IMR-90 (cell line): ENCODE results near the gene DISC1. TPM values are rescaled to one million over a fixed set of nuclear protein-coding genes. Genes with fewer than 3 reads are reported as not detected.

Experiments used
- ATAC-seq: fragments of 200-7000 bp; cut with Tn5 transposase; 2 replicates; pipeline ENCODE4 v1.9.1; 2020; ENCODE audit warnings: low read depth, mild to moderate bottlenecking, moderate library complexity
- BruUV-seq: library from RNA; stranded (reverse); fragments of 400-500 nt; replicated peaks from 2 replicates; lab custom pipeline; 2021; lab: Mats Ljungman, UMichigan
- CTCF ChIA-PET: fragments of 300-600 bp; formaldehyde crosslinking; extraction: SDS; loops from one replicate; lab custom pipeline; 2021; ENCODE audit warnings: antibody characterized with exemption; lab: Yijun Ruan, JAX
- POLR2A ChIA-PET: fragments of 300-600 bp; sonication (Branson Sonifier 250); formaldehyde crosslinking; loops from one replicate; lab custom pipeline; 2022; ENCODE audit warnings: antibody characterized with exemption; ENCODE audit not compliant: unreplicated experiment; lab: Charles Lee
- DNase-seq: peaks from one replicate; pipeline ENCODE4 v3.0.0; 2013
- H2AFZ ChIP-seq: replicated peaks from 2 replicates; pipeline ENCODE3; 2013; ENCODE audit warnings: low read length, mild to moderate bottlenecking; ENCODE audit not compliant: poor library complexity
- H2AK5ac ChIP-seq: 2 replicates; pipeline ENCODE4 v1.6.1; 2013; ENCODE audit warnings: low read depth, low read length, inconsistent platforms
- H2AK9ac ChIP-seq: replicated peaks from 2 replicates; pipeline ENCODE3; 2013; ENCODE audit warnings: mild to moderate bottlenecking, low read depth, low read length, moderate library complexity; ENCODE audit not compliant: poor library complexity
- H2BK120ac ChIP-seq: 2 replicates; pipeline ENCODE4 v1.6.1; 2013; ENCODE audit warnings: low read depth, low read length, inconsistent platforms
- H2BK15ac ChIP-seq: 3 replicates; pipeline ENCODE4 v1.6.1; 2013; ENCODE audit warnings: low read depth, low read length, inconsistent platforms
- H2BK20ac ChIP-seq: 2 replicates; pipeline ENCODE4 v1.6.1; 2013; ENCODE audit warnings: low read depth, mild to moderate bottlenecking, inconsistent platforms, low read length, moderate library complexity
- H2BK5ac ChIP-seq: 2 replicates; pipeline ENCODE4 v1.6.1; 2013; ENCODE audit warnings: mild to moderate bottlenecking, low read depth, low read length, inconsistent platforms; ENCODE audit not compliant: poor library complexity, severe bottlenecking
- H3K14ac ChIP-seq: replicated peaks from 2 replicates; pipeline ENCODE4 v1.6.1; 2013; ENCODE audit warnings: low read depth, low read length, inconsistent platforms
- H3K18ac ChIP-seq: 2 replicates; pipeline ENCODE4 v1.6.1; 2013; ENCODE audit warnings: low read depth, low read length, control low read depth
- H3K23ac ChIP-seq: 2 replicates; pipeline ENCODE4 v1.6.1; 2013; ENCODE audit warnings: low read depth, low read length, inconsistent platforms
- H3K27ac ChIP-seq: 2 replicates; pipeline ENCODE4 v1.5.1; 2013; ENCODE audit warnings: mild to moderate bottlenecking, control low read depth, low read length; ENCODE audit not compliant: insufficient read depth
- H3K27me3 ChIP-seq: 2 replicates; pipeline ENCODE4 v1.6.1; 2013; ENCODE audit warnings: low read length; ENCODE audit not compliant: control insufficient read depth, insufficient read depth
- H3K36me3 ChIP-seq: 2 replicates; pipeline ENCODE4 v1.6.1; 2013; ENCODE audit warnings: low read length, mixed read lengths; ENCODE audit not compliant: control insufficient read depth, insufficient read depth
- H3K4ac ChIP-seq: 2 replicates; pipeline ENCODE4 v1.6.1; 2013; ENCODE audit warnings: low read depth, low read length, inconsistent platforms
- H3K4me1 ChIP-seq: 2 replicates; pipeline ENCODE4 v1.6.1; 2013; ENCODE audit warnings: low read length, mixed read lengths; ENCODE audit not compliant: control insufficient read depth, insufficient read depth
- H3K4me2 ChIP-seq: 2 replicates; pipeline ENCODE4 v1.6.1; 2013; ENCODE audit warnings: low read depth, mild to moderate bottlenecking, control low read depth, low read length, moderate library complexity
- H3K4me3 ChIP-seq: 2 replicates; pipeline ENCODE4 v1.5.1; 2013; ENCODE audit warnings: low read depth, mild to moderate bottlenecking, control low read depth, low read length, moderate library complexity; ENCODE audit not compliant: insufficient read depth
- H3K56ac ChIP-seq: 2 replicates; pipeline ENCODE4 v1.6.1; 2013; ENCODE audit warnings: low read length, inconsistent platforms; ENCODE audit not compliant: insufficient read depth; ENCODE audit errors: extremely low read depth
- H3K79me1 ChIP-seq, 2 experiments: 2 replicates each; pipeline ENCODE4 v1.6.1; 2013; ENCODE audit warnings: low read length in 2 of 2, inconsistent platforms in 1 of 2, low read depth in 1 of 2
- H3K9ac ChIP-seq: 2 replicates; pipeline ENCODE4 v1.6.1; 2013; ENCODE audit warnings: low read depth, low read length, control low read depth
- H3K9me1 ChIP-seq: 2 replicates; pipeline ENCODE4 v1.6.1; 2013; ENCODE audit warnings: low read length, inconsistent platforms; ENCODE audit not compliant: insufficient read depth
- H3K9me3 ChIP-seq: 2 replicates; pipeline ENCODE4 v1.6.1; 2013; ENCODE audit warnings: low read length; ENCODE audit not compliant: control insufficient read depth, insufficient read depth
- H4K20me1 ChIP-seq: 2 replicates; pipeline ENCODE4 v1.6.1; 2013; ENCODE audit warnings: low read length, inconsistent platforms; ENCODE audit not compliant: insufficient read depth
- H4K5ac ChIP-seq: 2 replicates; pipeline ENCODE4 v1.6.1; 2013; ENCODE audit warnings: mild to moderate bottlenecking, low read depth, low read length, control low read depth
- H4K8ac ChIP-seq, 2 experiments: 2 replicates each; pipeline ENCODE4 v1.6.1; 2013; ENCODE audit warnings: low read depth in 2 of 2, low read length in 2 of 2, control low read depth in 1 of 2, inconsistent platforms in 1 of 2
- H4K91ac ChIP-seq: 2 replicates; pipeline ENCODE4 v1.6.1; 2013; ENCODE audit warnings: low read depth, low read length, inconsistent platforms; ENCODE audit not compliant: insufficient read depth
- BHLHE40 ChIP-seq: fragments of 150-350 bp; IDR thresholded peaks from 2 replicates; pipeline ENCODE4 v1.6.1; 2016; ENCODE audit warnings: mild to moderate bottlenecking, low read depth, low read length
- CEBPB ChIP-seq: IDR thresholded peaks from 2 replicates; pipeline ENCODE4 v1.6.1; 2012; ENCODE audit warnings: low read depth, low read length, improper control_type of control experiment
- ELK1 ChIP-seq: fragments of 150-350 bp; IDR thresholded peaks from 2 replicates; pipeline ENCODE4 v1.6.1; 2016; ENCODE audit warnings: low read depth, mild to moderate bottlenecking, low read length, moderate library complexity, borderline replicate concordance
- FOS ChIP-seq: fragments of 150-350 bp; IDR thresholded peaks from 2 replicates; pipeline ENCODE4 v1.6.1; 2016; ENCODE audit warnings: low read depth, low read length
- MAFK ChIP-seq: IDR thresholded peaks from 2 replicates; pipeline ENCODE4 v1.6.1; 2012; ENCODE audit warnings: low read depth, low read length, improper control_type of control experiment
- MAZ ChIP-seq: IDR thresholded peaks from 2 replicates; pipeline ENCODE4 v1.6.1; 2012; ENCODE audit warnings: low read depth, mild to moderate bottlenecking, low read length, improper control_type of control experiment, moderate library complexity, borderline replicate concordance
- MXI1 ChIP-seq: IDR thresholded peaks from 2 replicates; pipeline ENCODE4 v1.6.1; 2012; ENCODE audit warnings: low read depth, mild to moderate bottlenecking, low read length, moderate library complexity, borderline replicate concordance
- NFE2L2 ChIP-seq: fragments of 150-350 bp; IDR thresholded peaks from 2 replicates; pipeline ENCODE4 v1.6.1; 2016; ENCODE audit warnings: low read depth, mild to moderate bottlenecking, low read length
- POLR2A ChIP-seq: IDR thresholded peaks from 2 replicates; pipeline ENCODE4 v1.6.1; 2012; ENCODE audit warnings: mild to moderate bottlenecking, low read depth, low read length
- RAD21 ChIP-seq: IDR thresholded peaks from 2 replicates; pipeline ENCODE4 v1.6.1; 2012; ENCODE audit warnings: low read length, improper control_type of control experiment
- RCOR1 ChIP-seq: IDR thresholded peaks from 2 replicates; pipeline ENCODE4 v1.6.1; 2012; ENCODE audit warnings: mild to moderate bottlenecking, low read length, improper control_type of control experiment; ENCODE audit not compliant: insufficient replicate concordance
- RFX5 ChIP-seq: IDR thresholded peaks from 2 replicates; pipeline ENCODE4 v1.8.0; 2012; ENCODE audit warnings: low read depth, mild to moderate bottlenecking, low read length, moderate library complexity
- SMC3 ChIP-seq: fragments of 150-350 bp; IDR thresholded peaks from 2 replicates; pipeline ENCODE4 v1.6.1; 2016; ENCODE audit warnings: low read depth, mild to moderate bottlenecking, antibody characterized with exemption, low read length, moderate library complexity
- USF2 ChIP-seq: fragments of 150-350 bp; IDR thresholded peaks from 2 replicates; pipeline ENCODE4 v1.6.1; 2017; ENCODE audit warnings: mild to moderate bottlenecking, antibody characterized with exemption, low read length, low read depth
- WGBS, 2 experiments: methylation state at CpG; one replicate each; pipeline versions ENCODE4 v1.1.5 to v1.1.7; 2013; ENCODE audit warnings: missing lambda C conversion rate in 2 of 2; ENCODE audit not compliant: insufficient read length in 1 of 2; ENCODE audit errors: extremely low coverage in 2 of 2; 5-methylcytosine and 5-hydroxymethylcytosine counted together
- dilution Hi-C: fragments of 300-500 bp; cut with HindIII; formaldehyde crosslinking; loops from one replicate; pipeline ENCODE4 v1.14.3; 2018; ENCODE audit warnings: low sequenced_read_pairs; ENCODE audit not compliant: unreplicated experiment
- in situ Hi-C: fragments of 300-500 bp; cut with MboI; formaldehyde crosslinking; loops from 3 replicates; pipeline ENCODE4 v1.14.3; 2019; ENCODE audit warnings: low sequenced_read_pairs, inconsistent platforms, mixed read lengths
- intact Hi-C: fragments of 100-400 bp; cut with micrococcal nuclease; formaldehyde crosslinking; loops from 2 replicates; pipeline ENCODE4 v1.10.0; 2022
- polyA plus RNA-seq, 3 experiments: library from polyadenylated mRNA; depleted of rRNA; stranded (reverse); fragments of >200 nt; gene quantifications; 2 replicates each; pipeline ENCODE4 v1.2.3, GENCODE V29; 2012; ENCODE audit warnings: low replicate concordance in 1 of 3
- total RNA-seq: library from RNA; depleted of rRNA; stranded (reverse); fragments of >200 nt; gene quantifications from 2 replicates; pipeline ENCODE4 v1.2.3, GENCODE V29; 2012
- TF ChIP-seq, protein P1 (sequence below): conservative IDR thresholded peaks from 2 replicates; pipeline ENCODE4 v1.5.1; 2012; ENCODE audit warnings: mild to moderate bottlenecking, low read depth, low read length, improper control_type of control experiment

Gene DISC1
- total and polyA plus RNA-seq, 2 of the 4 experiments (the other 2 are of a cell fraction): 2.2 to 7.0 TPM

DNA sequence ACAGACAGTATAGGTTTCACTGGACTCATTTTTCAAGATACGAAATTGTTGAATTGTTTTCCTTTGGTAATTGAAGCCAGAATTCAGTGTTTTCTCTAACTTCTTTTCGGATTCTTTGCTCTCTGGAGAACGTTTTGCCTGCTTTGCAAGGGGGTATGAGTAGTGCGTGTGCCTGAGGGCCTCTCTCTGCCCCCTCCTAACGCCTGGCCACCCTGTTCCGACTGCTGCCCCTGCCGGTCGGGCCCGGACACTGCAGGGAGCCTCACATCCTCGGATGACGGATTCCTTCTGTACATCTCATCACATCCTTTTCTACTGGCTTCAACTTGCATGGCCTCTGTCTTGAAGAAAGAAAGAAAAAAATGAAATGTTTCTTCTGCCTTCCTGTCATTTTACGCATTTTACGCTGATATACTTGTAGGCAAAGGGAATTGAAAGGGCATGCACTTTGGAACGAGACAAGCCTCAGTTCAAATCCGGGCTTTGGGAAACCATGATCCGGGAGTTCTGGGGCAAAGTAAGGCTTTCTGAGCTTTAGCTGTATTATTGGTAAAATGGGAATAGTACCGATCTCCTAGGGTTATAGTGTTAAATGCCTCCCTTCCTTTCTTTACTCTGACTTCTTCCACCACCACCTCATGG is 65.1 kb downstream of the DISC1 start:
- Histone ChIP-seq H2BK5ac (no peak overlapping the region), H3K9me1 (peaks cover 11% of the 10 kb centered on the region; the same call in 1 of the 2 replicates), H3K56ac (no peak overlapping the region), H3K4me3 (no peak overlapping the region), H3K9ac (no peak overlapping the region), H3K23ac (no peak overlapping the region), H3K4ac (no peak overlapping the region), H4K8ac (no peak overlapping the region), H3K36me3 (peaks cover 6% of the 10 kb centered on the region; the same call in 1 of the 2 replicates), H4K5ac (no peak overlapping the region), H3K9me3 (no peaks in the 10 kb centered on the region), H4K20me1 (no peaks in the 10 kb centered on the region), H2AK5ac (no peak overlapping the region), H3K4me2 (no peak overlapping the region), H3K4me1 (peaks cover 13% of the 10 kb centered on the region; the same call in 1 of the 2 replicates), H2BK15ac (no peak overlapping the region), H2AK9ac (no peak overlapping the region), H2AFZ (peak overlapping the region; percentile 34), H2BK120ac (no peak overlapping the region), H3K14ac (no peak overlapping the region), H3K27ac (no peak overlapping the region), H3K79me1 (peaks cover 0 to 3% of the 10 kb centered on the region in 2 experiments; a peak in 2 of 4 replicates), H2BK20ac (no peak overlapping the region), H3K18ac (no peak overlapping the region), H4K91ac (no peak overlapping the region), H3K27me3 (no peaks in the 10 kb centered on the region)
- ChIA-PET CTCF (interaction anchor here (1.0 kb wide), 1 partner anchor 65 kb away, joined by 3 read pairs; no protein-coding TSS in a partner anchor), POLR2A (no interaction called here)
- dilution Hi-C loops: no loop called here
- in situ Hi-C loops: no loop called here
- WGBS, 2 experiments: 100% methylated on average over 1 of the region's 17 CpGs; no CpG with 5 or more reads in 1 of the 2 experiments
- BruUV-seq: no TSS peak
- peak; percentile 75 for ATAC-seq
- peak; percentile 47 for DNase-seq
- intact Hi-C loops: no loop called here
- no peak for TF ChIP-seq MAFK
- TF ChIP-seq NFE2L2: no peak
- TF ChIP-seq ELK1: no peak
- no peak for TF ChIP-seq FOS
- TF ChIP-seq SMC3: peak; percentile 10; the same call in 1 of the 2 replicates
- TF ChIP-seq CEBPB: no peak
- TF ChIP-seq MXI1: no peak
- no peak for TF ChIP-seq RCOR1
- no peak for TF ChIP-seq BHLHE40
- no peak for TF ChIP-seq USF2
- peak; percentile 31; the same call in 1 of the 2 replicates for TF ChIP-seq RAD21
- TF ChIP-seq POLR2A: no peak
- peak; percentile 76; the same call in 1 of the 2 replicates for TF ChIP-seq MAZ
- TF ChIP-seq, protein P1, sequence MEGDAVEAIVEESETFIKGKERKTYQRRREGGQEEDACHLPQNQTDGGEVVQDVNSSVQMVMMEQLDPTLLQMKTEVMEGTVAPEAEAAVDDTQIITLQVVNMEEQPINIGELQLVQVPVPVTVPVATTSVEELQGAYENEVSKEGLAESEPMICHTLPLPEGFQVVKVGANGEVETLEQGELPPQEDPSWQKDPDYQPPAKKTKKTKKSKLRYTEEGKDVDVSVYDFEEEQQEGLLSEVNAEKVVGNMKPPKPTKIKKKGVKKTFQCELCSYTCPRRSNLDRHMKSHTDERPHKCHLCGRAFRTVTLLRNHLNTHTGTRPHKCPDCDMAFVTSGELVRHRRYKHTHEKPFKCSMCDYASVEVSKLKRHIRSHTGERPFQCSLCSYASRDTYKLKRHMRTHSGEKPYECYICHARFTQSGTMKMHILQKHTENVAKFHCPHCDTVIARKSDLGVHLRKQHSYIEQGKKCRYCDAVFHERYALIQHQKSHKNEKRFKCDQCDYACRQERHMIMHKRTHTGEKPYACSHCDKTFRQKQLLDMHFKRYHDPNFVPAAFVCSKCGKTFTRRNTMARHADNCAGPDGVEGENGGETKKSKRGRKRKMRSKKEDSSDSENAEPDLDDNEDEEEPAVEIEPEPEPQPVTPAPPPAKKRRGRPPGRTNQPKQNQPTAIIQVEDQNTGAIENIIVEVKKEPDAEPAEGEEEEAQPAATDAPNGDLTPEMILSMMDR: peak; percentile 56
- TF ChIP-seq RFX5: no peak
